ENCODE results near the gene PCDHGC4.
A peak's percentile ranks its signal among the peaks of the same experiment; 100 is the strongest.

PCDHGC4 gene

GRCh38 chr5:141465351-141465750 is 19.5 kb upstream of the PCDHGC4 start:
- no peak overlapping the region for H3K27ac ChIP-seq
- ChIA-PET POLR2A (ENCODE audit: low non-redundant PET) (no interaction called here), CTCF (interaction anchor here (0.6 to 2.1 kb wide), 2 partner anchors 59 to 135 kb away, joined by 3 to 7 read pairs; no protein-coding TSS in a partner anchor)
- TF ChIP-seq CTCF (conservative IDR thresholded peaks at IDR 0.05; ENCODE audit: low read depth), result no peak
- no peak for DNase-seq (ENCODE audit: low spot score)

DNA sequence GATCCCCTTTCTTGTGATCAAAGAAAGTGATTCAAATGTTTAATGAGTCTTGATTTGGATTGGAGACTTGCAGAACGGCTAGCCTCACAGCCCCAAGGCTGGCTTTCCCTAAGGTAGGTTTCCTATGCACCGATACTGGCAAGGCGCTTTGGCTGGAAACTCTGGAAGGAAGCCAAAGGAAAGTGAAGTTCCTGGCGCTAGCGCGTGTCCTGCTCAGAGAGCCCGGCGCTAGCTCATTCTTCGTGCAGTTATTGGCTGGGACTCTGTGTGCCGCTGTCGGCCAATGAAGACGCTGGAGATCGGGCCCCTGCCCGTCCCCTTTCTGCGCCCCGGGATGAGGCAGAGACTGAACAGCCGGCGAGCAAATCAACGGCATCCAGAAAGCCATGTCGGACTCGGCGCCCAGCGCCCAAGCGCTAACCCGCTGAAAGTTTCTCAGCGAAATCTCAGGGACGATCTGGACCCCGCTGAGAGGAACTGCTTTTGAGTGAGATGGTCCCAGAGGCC is 9.2 kb upstream of the PCDHGC4 start, which contains the start of gene PCDHGC3:
PCDHGC3 (plus strand) TSS at position 342 of the 507 bp plus-strand sequence; CDS start at position 493, 151 bp downstream.
- peak; percentile 71 for TF ChIP-seq CTCF (conservative IDR thresholded peaks at IDR 0.05; ENCODE audit: low read depth)
- H3K27ac ChIP-seq, result peak within 1 kb of the TSS; percentile 90
- peak; percentile 99 for DNase-seq (ENCODE audit: low spot score)
- POLR2A ChIA-PET (ENCODE audit: low non-redundant PET), result interaction anchor here (0.6 to 1.7 kb wide), 3 partner anchors 39 to 82 kb away, joined by 3 to 9 read pairs (median 4); no protein-coding TSS in a partner anchor
- CTCF ChIA-PET, result interaction anchor here (0.5 to 1.9 kb wide), 7 partner anchors 32 to 190 kb away, joined by 3 to 17 read pairs (median 4); partner anchors contain the start of gene PCDHGB5

GRCh38 chr5:141476132-141476911 is 8.5 kb upstream of the PCDHGC4 start:
- H3K27ac ChIP-seq, result peak overlapping the region; percentile 90
- DNase-seq (ENCODE audit: low spot score), result peak; percentile 80
- no peak for TF ChIP-seq CTCF (conservative IDR thresholded peaks at IDR 0.05; ENCODE audit: low read depth)
- ChIA-PET POLR2A (ENCODE audit: low non-redundant PET) (interaction anchor here (0.9 to 1.7 kb wide), 2 partner anchors 38 to 81 kb away, joined by 4 to 9 read pairs; no protein-coding TSS in a partner anchor), CTCF (interaction anchor here (0.5 to 1.9 kb wide), 15 partner anchors 18 to 277 kb away, joined by 3 to 17 read pairs (median 4); partner anchors contain the start of genes PCDHB11 and PCDHGB5)

GRCh38 chr5:141477044-141477575 is 7.7 kb upstream of the PCDHGC4 start:
- POLR2A ChIA-PET (ENCODE audit: low non-redundant PET), result interaction anchor here (1.7 kb wide), 1 partner anchor 38 kb away, joined by 9 read pairs; no protein-coding TSS in a partner anchor
- no peak for TF ChIP-seq CTCF (conservative IDR thresholded peaks at IDR 0.05; ENCODE audit: low read depth)
- CTCF ChIA-PET, result interaction anchor here (0.7 to 2.1 kb wide), 7 partner anchors 10 to 51 kb away, joined by 3 to 17 read pairs (median 5); no protein-coding TSS in a partner anchor
- DNase-seq (ENCODE audit: low spot score), result no peak
- H3K27ac ChIP-seq, result peak overlapping the region; percentile 90

GRCh38 chr5:141477815-141478214 is 7.0 kb upstream of the PCDHGC4 start:
- no peak overlapping the region for H3K27ac ChIP-seq
- POLR2A ChIA-PET (ENCODE audit: low non-redundant PET), result no interaction called here
- no peak for DNase-seq (ENCODE audit: low spot score)
- TF ChIP-seq CTCF (conservative IDR thresholded peaks at IDR 0.05; ENCODE audit: low read depth), result no peak
- CTCF ChIA-PET, result interaction anchor here (0.6 to 2.1 kb wide), 11 partner anchors 9 to 851 kb away, joined by 3 to 9 read pairs (median 6); partner anchors contain the start of gene PCDHGC5
